SU-DHL-6 (cell line): ENCODE results near the gene CWC27.

Source experiments
- H2AFZ ChIP-seq: fragments of 200-600 bp; sonication (generic); 2 replicates; pipeline ENCODE4 v1.6.1; 2014; ENCODE audit warnings: low read depth, mild to moderate bottlenecking, moderate library complexity, mixed read lengths, antibody characterized with exemption, low read length; ENCODE audit not compliant: severe bottlenecking
- H3F3A ChIP-seq: fragments of 200-600 bp; shearing (Covaris generic); 2 replicates; pipeline ENCODE4 v1.6.0; 2016; ENCODE audit warnings: antibody characterized with exemption, mild to moderate bottlenecking; ENCODE audit not compliant: insufficient read depth
- H3K27ac ChIP-seq: fragments of 200-600 bp; sonication (generic); 2 replicates; pipeline ENCODE4 v1.5.1; 2016; ENCODE audit warnings: low read depth, mild to moderate bottlenecking, low read length, moderate library complexity, mixed read lengths
- H3K27me3 ChIP-seq: fragments of 200-600 bp; sonication (generic), shearing (Covaris generic); 2 replicates; pipeline ENCODE4 v1.6.0; 2014; ENCODE audit warnings: mild to moderate bottlenecking, low read length
- H3K36me3 ChIP-seq: fragments of 200-600 bp; sonication (generic); 2 replicates; pipeline ENCODE4 v1.6.1; 2014; ENCODE audit warnings: mild to moderate bottlenecking, low read length, mixed read lengths
- H3K4me2 ChIP-seq: fragments of 300-600, 200-600 bp; shearing (Covaris generic), sonication (generic); 2 replicates; pipeline ENCODE4 v1.6.0; 2014; ENCODE audit warnings: low read length, low read depth, mild to moderate bottlenecking; ENCODE audit not compliant: poor library complexity, severe bottlenecking
- H3K4me3 ChIP-seq: fragments of 200-600 bp; sonication (generic); 2 replicates; pipeline ENCODE4 v1.5.1; 2014; ENCODE audit warnings: antibody characterized with exemption, low read length, mild to moderate bottlenecking, mixed read lengths; ENCODE audit not compliant: insufficient read depth, poor library complexity, severe bottlenecking
- H3K79me2 ChIP-seq: fragments of 200-600 bp; sonication (generic); 2 replicates; pipeline ENCODE4 v1.6.1; 2014; ENCODE audit warnings: mild to moderate bottlenecking, low read length, moderate library complexity; ENCODE audit not compliant: insufficient read depth
- H3K9ac ChIP-seq: fragments of 200-600 bp; sonication (generic); 2 replicates; pipeline ENCODE4 v1.7.0; 2014; ENCODE audit warnings: mild to moderate bottlenecking, low read length
- H3K9me2 ChIP-seq: fragments of 200-600 bp; sonication (generic); replicated peaks from 2 replicates; pipeline ENCODE4 v1.6.1; 2014; ENCODE audit warnings: low read length; ENCODE audit not compliant: insufficient read depth
- H3K9me3 ChIP-seq: fragments of 200-600 bp; sonication (generic); 2 replicates; pipeline ENCODE4 v1.6.1; 2014; ENCODE audit warnings: low read length, mixed read lengths; ENCODE audit not compliant: insufficient read depth
- H4K20me1 ChIP-seq: fragments of 200-600 bp; sonication (generic); 2 replicates; pipeline ENCODE4 v1.6.1; 2014; ENCODE audit warnings: low read depth, mild to moderate bottlenecking, antibody characterized with exemption, low read length, moderate library complexity, mixed read lengths
- CTCF ChIP-seq: fragments of 200-600 bp; sonication (generic); IDR thresholded peaks from one replicate; pipeline ENCODE4 v1.5.1; 2017; ENCODE audit warnings: antibody characterized with exemption, mild to moderate bottlenecking, low read length, moderate library complexity; ENCODE audit not compliant: insufficient read depth, poor library complexity, severe bottlenecking
- EZH2phosphoT487 ChIP-seq: fragments of 200-600 bp; sonication (generic), shearing (Covaris generic); conservative IDR thresholded peaks from 2 replicates; pipeline ENCODE4 v1.6.1; 2018; ENCODE audit warnings: mild to moderate bottlenecking, antibody characterized with exemption, low read length, moderate library complexity, mixed read lengths

CWC27 gene

GRCh38 chr5:64749385-64749784, 19.3 kb upstream of the CWC27 start:
- no peak overlapping the region for H3K4me2 ChIP-seq
- H3K4me3 ChIP-seq = no peak overlapping the region
- no peak for TF ChIP-seq CTCF
- no peak for TF ChIP-seq EZH2phosphoT487
- H3K27ac ChIP-seq = no peak overlapping the region
- no peaks in the 10 kb centered on the region for H3K9me2 ChIP-seq
- no peaks in the 10 kb centered on the region for H3K79me2 ChIP-seq
- peaks cover 12% of the 10 kb centered on the region; the same call in 1 of the 2 replicates for H3K36me3 ChIP-seq
- H4K20me1 ChIP-seq = no peaks in the 10 kb centered on the region
- no peaks in the 10 kb centered on the region for H3F3A ChIP-seq
- no peaks in the 10 kb centered on the region for H3K27me3 ChIP-seq
- H3K9me3 ChIP-seq = no peaks in the 10 kb centered on the region
- H2AFZ ChIP-seq = no peak overlapping the region
- H3K9ac ChIP-seq = no peak overlapping the region

GRCh38 chr5:64754066-64754465, 14.7 kb upstream of the CWC27 start:
- no peak overlapping the region for H2AFZ ChIP-seq
- no peak for TF ChIP-seq CTCF
- TF ChIP-seq EZH2phosphoT487 = no peak
- no peaks in the 10 kb centered on the region for H3K27me3 ChIP-seq
- no peak overlapping the region for H3K9ac ChIP-seq
- peaks cover 12% of the 10 kb centered on the region; the same call in 1 of the 2 replicates for H3K36me3 ChIP-seq
- H3K4me3 ChIP-seq = no peak overlapping the region
- no peak overlapping the region for H3K27ac ChIP-seq
- H3K9me2 ChIP-seq = no peaks in the 10 kb centered on the region
- H3K9me3 ChIP-seq = no peaks in the 10 kb centered on the region
- no peaks in the 10 kb centered on the region for H4K20me1 ChIP-seq
- H3K4me2 ChIP-seq = no peak overlapping the region
- H3F3A ChIP-seq = no peaks in the 10 kb centered on the region
- H3K79me2 ChIP-seq = peaks cover 33% of the 10 kb centered on the region

- no peak overlapping the region for H3K27ac ChIP-seq
- no peak overlapping the region for H3K9ac ChIP-seq
- H2AFZ ChIP-seq = no peak overlapping the region
- H3K36me3 ChIP-seq = no peaks in the 10 kb centered on the region
- H3F3A ChIP-seq = no peaks in the 10 kb centered on the region
- H3K79me2 ChIP-seq = peaks cover 50% of the 10 kb centered on the region
- no peaks in the 10 kb centered on the region for H3K27me3 ChIP-seq
- TF ChIP-seq EZH2phosphoT487 (no peak), CTCF (no peak)
- no peaks in the 10 kb centered on the region for H3K9me3 ChIP-seq
- H4K20me1 ChIP-seq = no peaks in the 10 kb centered on the region
- H3K4me3 ChIP-seq = no peak overlapping the region
- H3K4me2 ChIP-seq = no peak overlapping the region
- H3K9me2 ChIP-seq = no peaks in the 10 kb centered on the region
Measured at GRCh38 chr5:64758901-64759300, 9.8 kb upstream of the CWC27 start.
